GM21529 (cell line): Measurements from ENCODE around the gene FAM110A.
"Not testable (repeated sequence)": the region's sequence is repeated elsewhere in the genome, so short reads cannot be mapped to it uniquely, and the experiment has no call there.

ENCODE experiments used
- ATAC-seq: cut with Tn5 transposase; IDR thresholded peaks from one replicate; pipeline ENCODE4 v1.9.1; 2021; ENCODE audit not compliant: unreplicated experiment

The FAM110A gene

GRCh38 chr20:841568-842546, 8.3 kb downstream of the FAM110A start:
- no peak for ATAC-seq

GRCh38 chr20:842547-842940, 9.0 kb downstream of the FAM110A start:
- ATAC-seq: no peak

DNA sequence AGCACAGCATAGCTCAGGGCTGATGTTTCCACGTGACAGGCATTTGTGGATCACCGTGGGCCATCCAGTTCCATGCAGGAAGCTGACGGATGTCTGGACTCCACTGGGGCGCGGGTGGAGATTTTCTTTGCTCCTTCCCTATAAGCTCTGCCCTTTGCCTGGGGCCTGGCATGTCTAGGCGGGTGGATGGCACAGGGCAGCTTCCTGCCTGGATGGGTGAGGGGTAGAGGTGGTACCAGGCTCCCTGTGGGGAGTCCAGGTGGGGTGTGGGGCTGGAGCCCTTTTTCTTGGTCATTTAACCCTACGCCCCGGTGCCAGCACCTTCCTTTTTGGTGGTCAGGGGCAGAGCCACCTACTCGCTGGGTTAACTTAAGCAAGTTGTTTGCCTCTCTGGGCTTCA, 10.4 kb downstream of the FAM110A start:
- ATAC-seq: no peak

- peak; percentile 96 for ATAC-seq
Observed at GRCh38 chr20:844473-845225, 11.1 kb downstream of the FAM110A start.

GRCh38 chr20:845226-845868, 11.8 kb downstream of the FAM110A start:
- ATAC-seq: no peak

DNA sequence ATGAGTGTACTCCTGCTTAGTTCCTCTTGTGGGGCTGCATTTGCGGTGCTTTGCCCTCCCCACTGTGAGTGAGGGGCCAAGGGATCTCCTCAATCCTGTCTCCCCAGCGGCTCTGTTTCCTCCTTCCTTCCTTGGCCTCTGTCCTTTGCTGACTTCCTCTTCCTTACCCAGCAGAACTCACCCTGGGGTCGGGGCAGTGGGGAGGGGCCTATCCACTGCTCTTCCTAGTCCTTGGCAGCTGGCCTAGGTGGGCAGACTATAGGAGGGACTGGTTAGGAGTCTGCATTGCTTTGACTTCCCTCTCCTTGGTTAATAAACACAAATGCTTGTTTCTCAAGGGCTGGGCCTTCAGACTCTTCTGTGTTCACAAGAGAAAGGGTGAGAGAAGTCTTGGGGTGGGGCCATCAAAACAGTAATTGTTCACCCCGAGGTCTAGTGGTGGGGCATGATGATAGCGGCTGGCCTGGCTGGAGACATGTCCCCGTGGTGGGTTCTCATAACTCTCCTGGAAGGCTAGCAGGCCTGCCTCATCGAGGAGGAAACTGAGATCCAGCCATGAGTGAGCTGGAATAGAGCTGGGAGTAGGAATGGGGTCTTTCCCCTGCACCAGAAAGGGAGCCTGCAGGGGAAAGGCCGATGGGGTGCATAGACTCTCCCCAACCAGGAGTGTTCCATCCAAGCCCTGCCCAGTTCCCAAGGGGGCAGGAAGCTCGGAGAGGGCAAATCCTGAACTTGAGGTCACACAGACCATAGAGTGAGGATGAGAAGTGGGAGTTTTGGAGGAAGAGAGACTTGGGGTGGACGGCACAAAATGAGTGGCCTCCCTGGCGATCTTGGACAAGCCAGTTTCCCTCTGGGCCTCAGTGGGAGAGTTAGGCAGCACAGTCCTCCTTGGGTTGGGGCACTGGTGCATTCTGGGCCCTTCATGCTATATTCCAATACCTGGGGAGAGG, 12.7 kb downstream of the FAM110A start:
- no peak for ATAC-seq

- ATAC-seq: no peak
Observed at GRCh38 chr20:846894-847278, 13.4 kb downstream of the FAM110A start.

- no peak for ATAC-seq
Observed at GRCh38 chr20:848193-848592, 14.7 kb downstream of the FAM110A start.

GRCh38 chr20:848731-849130, 15.2 kb downstream of the FAM110A start:
- ATAC-seq: not testable (repeated sequence)

DNA sequence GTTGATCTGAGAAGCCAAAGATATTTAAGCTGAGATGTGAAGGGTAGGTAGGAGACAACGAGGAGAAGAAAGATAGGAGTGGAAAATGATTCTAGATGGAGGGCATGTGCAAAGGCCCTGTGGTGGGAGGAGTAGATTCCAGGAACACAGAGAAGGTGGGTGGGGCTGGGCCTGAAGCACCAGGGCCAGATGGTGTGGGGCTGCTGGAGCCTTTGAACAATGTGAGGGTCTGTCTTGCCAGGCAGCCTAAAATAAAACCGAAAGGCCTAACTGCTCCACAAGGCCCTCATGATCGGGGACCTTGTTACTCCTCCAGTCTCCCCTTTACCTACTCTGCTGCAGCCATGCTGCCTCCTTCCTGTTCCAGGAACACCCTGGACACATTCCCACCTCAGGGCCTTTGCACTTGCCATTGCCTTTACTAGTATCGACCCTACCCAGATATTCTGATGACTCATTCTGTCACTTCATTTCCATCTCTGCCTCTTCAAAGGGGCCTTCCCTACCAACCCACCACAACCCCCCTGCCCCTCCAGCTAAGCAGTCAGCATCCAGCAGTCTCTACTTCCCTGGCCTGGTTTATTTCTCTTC, 20.0 kb downstream of the FAM110A start:
- ATAC-seq: no peak

DNA sequence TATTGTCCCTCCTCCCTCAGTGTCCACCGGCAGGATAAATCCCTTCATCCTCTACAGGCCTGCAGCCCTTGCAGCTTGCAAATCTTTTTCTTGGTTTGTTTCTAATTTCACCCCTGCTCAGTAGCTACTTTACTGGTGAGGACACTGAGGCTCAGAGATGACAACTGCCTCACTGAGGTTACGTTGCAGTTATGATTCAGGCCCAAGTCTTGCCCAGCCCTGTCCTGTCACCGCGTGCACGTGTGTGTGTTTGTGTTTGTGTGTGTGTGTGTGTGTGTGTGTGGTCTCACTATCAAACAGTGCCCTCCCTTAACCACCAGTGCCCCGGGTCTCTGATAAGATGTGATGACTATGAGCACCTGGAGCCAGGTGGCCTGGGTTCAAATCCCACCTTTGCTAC, 21.1 kb downstream of the FAM110A start:
- ATAC-seq: no peak

GRCh38 chr20:855466-856360, 22.2 kb downstream of the FAM110A start:
- no peak for ATAC-seq

GRCh38 chr20:856361-856775, 22.9 kb downstream of the FAM110A start:
- ATAC-seq: no peak

DNA sequence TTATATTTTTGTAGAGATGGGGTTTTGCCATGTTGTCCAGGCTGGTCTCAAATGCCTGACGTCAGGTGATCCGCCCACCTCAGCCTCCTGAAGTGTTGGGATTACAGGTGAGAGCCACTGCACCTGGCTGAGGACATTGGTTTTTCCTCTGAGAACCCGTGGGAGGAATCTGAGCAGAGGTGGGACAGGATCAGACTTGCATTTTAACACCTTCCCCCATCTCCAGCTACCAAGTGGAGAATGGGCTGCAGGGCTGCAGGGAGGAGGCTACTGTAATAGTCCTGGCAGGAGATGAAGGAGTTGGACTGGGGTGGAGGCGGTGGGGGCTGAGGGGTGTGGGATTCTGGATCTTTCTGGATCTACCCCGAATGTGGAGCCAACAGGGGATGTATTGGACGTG, 24.5 kb downstream of the FAM110A start:
- ATAC-seq: no peak

GRCh38 chr20:859751-860231, 26.3 kb downstream of the FAM110A start:
- ATAC-seq: no peak

DNA sequence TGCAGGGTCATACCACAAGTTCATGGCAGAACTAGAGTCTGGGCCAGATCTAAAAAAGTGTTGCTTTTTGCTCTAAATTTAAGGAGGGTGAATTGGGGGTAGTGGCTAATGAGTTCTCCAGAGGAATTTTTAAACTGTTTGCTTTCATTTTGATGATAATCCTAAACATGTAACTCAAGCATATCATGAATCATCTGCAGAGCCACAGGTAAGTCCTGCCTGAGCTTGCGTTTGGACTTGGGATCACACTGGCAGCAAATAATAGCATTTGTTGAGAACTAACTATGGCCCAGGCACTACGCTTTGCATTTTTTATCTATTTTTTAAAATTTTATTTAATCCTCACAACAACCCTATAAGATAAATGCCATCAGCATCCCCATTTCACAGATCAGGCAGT, 27.4 kb downstream of the FAM110A start:
- ATAC-seq: no peak

DNA sequence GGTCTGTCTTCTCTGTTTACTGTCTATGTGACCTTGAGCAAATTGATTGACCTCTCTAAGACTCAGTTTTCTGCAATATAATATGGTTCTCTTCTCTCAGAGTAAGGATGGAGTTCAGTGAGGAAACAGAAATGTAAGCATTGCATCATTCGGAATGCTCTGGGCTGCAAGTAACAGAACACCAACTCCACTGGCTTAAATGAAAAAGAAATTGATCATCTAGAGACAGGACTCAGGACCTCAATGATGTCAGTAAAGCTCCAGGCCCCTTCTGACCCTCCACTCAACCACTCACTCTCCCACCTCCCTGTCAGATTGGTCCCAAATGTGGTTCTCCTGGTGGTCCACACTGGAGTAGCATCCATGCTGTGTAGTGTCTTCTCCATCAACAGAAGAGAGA, 31.9 kb downstream of the FAM110A start:
- no peak for ATAC-seq

GRCh38 chr20:868279-868678, 34.8 kb downstream of the FAM110A start:
- ATAC-seq: no peak

DNA sequence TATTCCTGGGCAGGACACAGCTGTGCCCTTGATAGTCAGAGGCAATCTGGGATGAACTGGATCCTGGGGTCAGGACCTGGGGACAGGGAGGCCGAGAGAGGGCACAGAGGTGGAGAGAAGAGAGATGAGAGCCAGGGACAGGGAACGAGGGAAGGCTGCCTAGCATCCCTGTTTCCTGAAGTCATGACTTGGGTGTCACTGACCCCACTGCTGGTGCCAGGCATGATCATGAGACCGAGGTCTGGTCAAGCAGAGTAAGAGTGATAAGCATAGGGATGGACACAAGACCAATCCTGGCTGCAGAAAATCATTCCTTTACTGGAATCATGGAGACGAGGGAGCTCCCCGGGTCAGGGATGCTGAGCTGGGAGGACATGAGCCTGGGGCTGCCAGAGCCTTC, 36.1 kb downstream of the FAM110A start:
- ATAC-seq: no peak
